C4-2B (cell line): Measurements from ENCODE around the gene EBI3.
"Not testable (repeated sequence)": the region's sequence is repeated elsewhere in the genome, so short reads cannot be mapped to it uniquely, and the experiment has no call there.

Experiments used
- H3K27ac ChIP-seq: fragments of 450-650 bp; 2 replicates; pipeline ENCODE4 v1.5.1; 2017
- CTCF ChIP-seq: fragments of 450-650 bp; conservative IDR thresholded peaks from 2 replicates; pipeline ENCODE4 v1.5.1; 2017; ENCODE audit warnings: mild to moderate bottlenecking
- ZFX ChIP-seq: fragments of 450-650 bp; IDR thresholded peaks from 2 replicates; pipeline ENCODE4 v1.6.1; 2017

Gene EBI3

GRCh38 chr19:4267901-4268815 lies 38.8 kb downstream of the EBI3 start:
- H3K27ac ChIP-seq = peak overlapping the region; percentile 50
- TF ChIP-seq CTCF (no peak; the same call in none of the 2 replicates), ZFX (no peak)

- peak overlapping the region; percentile 50 for H3K27ac ChIP-seq
Measured at GRCh38 chr19:4268816-4269430, 39.6 kb downstream of the EBI3 start.

GRCh38 chr19:4272894-4273293 lies 43.6 kb downstream of the EBI3 start:
- no peak overlapping the region for H3K27ac ChIP-seq
- TF ChIP-seq CTCF (no peak), ZFX (no peak)

More at GRCh38 chr19:4268816-4269430, 39.6 kb downstream of the EBI3 start:
- TF ChIP-seq CTCF (no peak), ZFX (no peak)

- not testable (repeated sequence) for H3K27ac ChIP-seq
Measured at GRCh38 chr19:4274321-4274686, 45.0 kb downstream of the EBI3 start.

GRCh38 chr19:4277191-4277696 lies 47.9 kb downstream of the EBI3 start:
- no peak for TF ChIP-seq ZFX
- no peak for TF ChIP-seq CTCF
- H3K27ac ChIP-seq = no peak overlapping the region

GRCh38 chr19:4278010-4278409 lies 48.7 kb downstream of the EBI3 start:
- no peak overlapping the region for H3K27ac ChIP-seq
- TF ChIP-seq ZFX (no peak), CTCF (no peak)

- H3K27ac ChIP-seq = no peak within 1 kb of the TSS
- no peak for TF ChIP-seq ZFX
- TF ChIP-seq CTCF = no peak
Measured at GRCh38 chr19:4278419-4279266, 49.3 kb downstream of the EBI3 start, which contains the start of gene SHD. TSS of gene SHD (plus strand) at chr19:4279266. CDS start at chr19:4280064, 798 bp downstream.
